ENCODE measurements around the gene GLTP. TPM values are rescaled to one million over a fixed set of nuclear protein-coding genes. Genes with fewer than 3 reads are reported as not detected.

The GLTP gene
- total RNA-seq, 2 donors from 2014 or later: 42.4 to 48.9 TPM

DNA sequence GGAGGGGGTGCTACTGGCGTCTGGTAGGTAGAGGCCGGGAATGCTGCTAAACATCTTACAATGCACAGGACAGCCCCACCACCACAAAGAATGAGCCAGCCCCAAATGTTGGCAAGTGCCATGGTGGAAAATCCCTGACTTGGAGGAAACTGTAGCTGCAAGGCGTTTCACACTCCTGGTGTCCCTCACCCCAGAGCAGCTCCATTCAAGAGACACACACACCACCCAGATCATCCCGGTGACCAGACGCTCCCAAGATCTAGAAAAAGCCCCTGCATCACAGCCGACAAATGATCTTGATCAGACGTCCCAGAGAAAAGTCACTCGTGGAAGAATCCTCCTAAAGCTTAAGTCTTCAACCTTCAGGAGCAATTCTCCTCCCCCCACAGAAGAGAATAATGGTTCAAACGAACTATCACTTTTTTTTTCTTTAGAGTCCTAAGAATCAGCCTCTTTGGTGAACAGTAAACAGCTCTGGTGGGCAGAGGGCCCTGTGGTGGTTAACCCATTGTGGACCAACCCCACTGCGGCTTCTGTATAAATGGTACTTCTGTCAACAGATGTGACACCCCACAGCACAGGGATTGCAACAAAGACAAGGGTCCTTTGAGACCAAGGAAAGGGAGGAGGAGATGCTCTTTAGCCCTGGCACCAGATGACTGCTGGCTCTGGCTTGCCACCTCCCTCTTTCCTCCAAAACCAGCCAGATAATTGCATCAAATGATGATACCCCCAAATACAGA is 2.7 kb downstream of the GLTP start:
- no peak overlapping the region for H3K27ac ChIP-seq
- TF ChIP-seq, protein P1, sequence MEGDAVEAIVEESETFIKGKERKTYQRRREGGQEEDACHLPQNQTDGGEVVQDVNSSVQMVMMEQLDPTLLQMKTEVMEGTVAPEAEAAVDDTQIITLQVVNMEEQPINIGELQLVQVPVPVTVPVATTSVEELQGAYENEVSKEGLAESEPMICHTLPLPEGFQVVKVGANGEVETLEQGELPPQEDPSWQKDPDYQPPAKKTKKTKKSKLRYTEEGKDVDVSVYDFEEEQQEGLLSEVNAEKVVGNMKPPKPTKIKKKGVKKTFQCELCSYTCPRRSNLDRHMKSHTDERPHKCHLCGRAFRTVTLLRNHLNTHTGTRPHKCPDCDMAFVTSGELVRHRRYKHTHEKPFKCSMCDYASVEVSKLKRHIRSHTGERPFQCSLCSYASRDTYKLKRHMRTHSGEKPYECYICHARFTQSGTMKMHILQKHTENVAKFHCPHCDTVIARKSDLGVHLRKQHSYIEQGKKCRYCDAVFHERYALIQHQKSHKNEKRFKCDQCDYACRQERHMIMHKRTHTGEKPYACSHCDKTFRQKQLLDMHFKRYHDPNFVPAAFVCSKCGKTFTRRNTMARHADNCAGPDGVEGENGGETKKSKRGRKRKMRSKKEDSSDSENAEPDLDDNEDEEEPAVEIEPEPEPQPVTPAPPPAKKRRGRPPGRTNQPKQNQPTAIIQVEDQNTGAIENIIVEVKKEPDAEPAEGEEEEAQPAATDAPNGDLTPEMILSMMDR (IDR thresholded peaks at IDR 0.05): no peak

DNA sequence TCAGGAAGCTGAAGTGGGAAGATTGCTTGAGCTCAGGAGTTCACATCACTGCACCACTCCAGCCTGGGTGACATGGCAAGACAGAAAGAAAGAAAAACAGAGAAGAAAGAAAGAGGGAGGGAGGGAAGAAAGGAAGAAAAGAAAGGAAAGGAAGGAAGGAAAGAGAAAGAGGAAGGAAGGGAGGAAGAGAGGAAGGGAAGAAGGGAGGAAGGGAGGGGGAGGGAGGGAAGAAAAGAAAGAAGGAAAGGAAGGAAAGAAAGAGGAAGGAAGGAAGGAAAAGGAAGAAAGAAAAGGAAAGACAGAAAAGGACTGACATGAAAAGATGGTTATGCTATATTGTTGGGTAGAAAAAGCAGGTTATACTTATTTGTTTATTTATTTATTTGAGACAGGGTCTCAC is 3.9 kb downstream of the GLTP start:
- H3K27ac ChIP-seq: no peak overlapping the region

More for the DNA sequence above, 2.7 kb downstream of the GLTP start:
- no peaks in the 10 kb centered on the region for H3K9me3 ChIP-seq
- no peak for ATAC-seq (ENCODE audit: insufficient number of reproducible peaks, low FRiP score, low read depth)
- H3K4me1 ChIP-seq (ENCODE audit: control insufficient read depth in 1 of 2, low read depth in 2 of 2): peaks cover 9 to 41% of the 10 kb centered on the region in 2 donors
- H3K4me3 ChIP-seq: no peak overlapping the region
- no peak for DNase-seq (ENCODE audit: low spot score)
- H3K36me3 ChIP-seq: no peaks in the 10 kb centered on the region
- H3K27me3 ChIP-seq (replicated peaks; ENCODE audit: insufficient read depth): no peaks in the 10 kb centered on the region

DNA sequence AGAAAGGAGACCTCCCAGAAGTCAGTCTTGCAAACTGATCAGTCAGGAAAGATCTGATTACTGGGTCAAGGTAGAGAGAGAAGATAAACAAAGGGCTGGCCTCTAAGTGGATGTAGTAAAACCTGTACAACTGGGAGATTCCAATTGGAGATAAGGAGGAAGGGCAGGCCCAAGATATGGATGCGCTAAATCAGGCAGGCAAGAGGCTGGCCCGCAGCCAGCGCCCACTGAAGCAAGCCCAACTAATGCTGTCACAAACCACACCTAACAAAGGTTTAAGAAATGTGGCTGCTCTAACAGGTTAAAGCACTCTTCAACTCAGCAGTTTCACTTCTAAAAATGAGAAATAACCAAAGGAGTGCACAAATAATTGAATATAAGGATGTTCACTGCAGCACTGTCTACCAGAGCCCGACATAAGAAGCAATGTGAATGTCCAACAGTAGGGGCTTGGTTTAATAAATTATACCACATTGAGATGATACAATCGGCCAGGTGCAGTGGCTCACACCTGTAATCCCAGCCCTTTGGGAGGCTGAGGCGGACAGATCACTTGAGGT is 4.7 kb downstream of the GLTP start:
- TF ChIP-seq, protein P1 (IDR thresholded peaks at IDR 0.05): no peak

More for the DNA sequence above, 3.9 kb downstream of the GLTP start:
- TF ChIP-seq, protein P1 (IDR thresholded peaks at IDR 0.05): no peak
- ATAC-seq (ENCODE audit: insufficient number of reproducible peaks, low FRiP score, low read depth) (no peak), DNase-seq (ENCODE audit: low spot score) (no peak)
- Histone ChIP-seq H3K27me3 (replicated peaks; ENCODE audit: insufficient read depth) (no peaks in the 10 kb centered on the region), H3K4me3 (no peak overlapping the region), H3K9me3 (no peaks in the 10 kb centered on the region), H3K36me3 (no peaks in the 10 kb centered on the region), H3K4me1 (ENCODE audit: control insufficient read depth in 1 of 2, low read depth in 2 of 2) (peaks cover 9 to 41% of the 10 kb centered on the region in 2 donors)

DNA sequence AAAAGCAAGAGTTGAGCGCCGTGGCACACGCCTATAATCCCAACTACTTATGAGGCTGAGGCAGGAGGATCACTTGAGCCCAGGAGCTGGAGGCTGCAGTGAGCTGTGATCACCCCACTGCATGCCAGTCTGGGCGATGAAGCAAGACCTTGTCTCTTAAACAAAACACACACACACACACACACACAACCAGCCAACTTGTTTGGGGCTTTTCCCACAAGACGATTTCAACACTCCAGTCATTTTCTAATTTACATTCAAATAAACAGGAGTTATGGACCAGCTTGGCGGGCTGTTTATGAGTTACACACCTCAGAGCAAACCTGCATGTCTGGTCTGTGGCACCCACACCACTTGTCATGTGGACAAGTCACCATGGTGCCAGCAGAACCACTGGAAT is 6.7 kb downstream of the GLTP start:
- no peak for ATAC-seq (ENCODE audit: insufficient number of reproducible peaks, low FRiP score, low read depth)
- TF ChIP-seq, protein P1 (IDR thresholded peaks at IDR 0.05): no peak

More for the DNA sequence above, 4.7 kb downstream of the GLTP start:
- Histone ChIP-seq H3K9me3 (no peaks in the 10 kb centered on the region), H3K27ac (no peak overlapping the region), H3K4me1 (ENCODE audit: control insufficient read depth in 1 of 2, low read depth in 2 of 2) (peaks cover 6 to 38% of the 10 kb centered on the region in 2 donors), H3K27me3 (replicated peaks; ENCODE audit: insufficient read depth) (no peaks in the 10 kb centered on the region), H3K36me3 (no peaks in the 10 kb centered on the region), H3K4me3 (no peak overlapping the region)
- DNase-seq (ENCODE audit: low spot score) (no peak), ATAC-seq (ENCODE audit: insufficient number of reproducible peaks, low FRiP score, low read depth) (no peak)

DNA sequence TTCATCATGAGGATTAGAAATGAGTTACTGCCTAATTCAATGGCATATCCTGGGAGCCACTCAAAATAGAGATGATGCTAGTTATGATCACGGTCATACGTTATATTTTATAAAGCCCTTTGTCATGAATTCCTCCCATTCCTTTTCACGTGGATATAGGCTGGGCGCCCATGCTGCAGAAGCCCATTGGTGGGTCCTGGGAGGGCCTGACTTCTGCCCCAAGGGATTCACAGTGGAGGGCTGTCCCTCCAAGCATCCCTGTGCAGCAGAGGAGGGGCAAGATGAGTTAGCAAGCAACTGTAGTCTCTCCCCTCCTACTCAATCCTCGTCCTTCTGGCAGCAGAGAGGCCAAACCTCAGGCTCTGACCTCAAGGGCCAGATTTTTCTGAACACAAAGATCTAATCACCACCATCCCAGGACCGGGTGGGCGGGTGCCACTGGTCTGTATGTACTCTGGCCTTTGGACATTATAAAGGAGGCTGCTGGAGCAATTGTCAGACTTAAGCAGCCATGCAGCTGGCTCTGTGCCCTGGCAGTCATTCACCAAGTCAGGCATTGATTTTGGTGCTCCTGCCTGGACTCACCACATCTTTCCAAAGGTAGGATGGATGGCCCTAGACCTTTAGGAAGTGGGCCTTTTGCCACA is 8.6 kb downstream of the GLTP start:
- Histone ChIP-seq H3K4me3 (no peak overlapping the region), H3K27me3 (replicated peaks; ENCODE audit: insufficient read depth) (no peaks in the 10 kb centered on the region), H3K36me3 (no peaks in the 10 kb centered on the region), H3K27ac (no peak overlapping the region), H3K9me3 (no peaks in the 10 kb centered on the region), H3K4me1 (ENCODE audit: control insufficient read depth in 1 of 2, low read depth in 2 of 2) (peaks cover 0 to 17% of the 10 kb centered on the region in 2 donors)
- no peak for DNase-seq (ENCODE audit: low spot score)
- ATAC-seq (ENCODE audit: insufficient number of reproducible peaks, low FRiP score, low read depth): no peak
- TF ChIP-seq, protein P1 (IDR thresholded peaks at IDR 0.05): no peak

More for the DNA sequence above, 6.7 kb downstream of the GLTP start:
- DNase-seq (ENCODE audit: low spot score): no peak
- no peak overlapping the region for H3K4me3 ChIP-seq
- H3K27ac ChIP-seq: no peak overlapping the region
- H3K4me1 ChIP-seq (ENCODE audit: control insufficient read depth in 1 of 2, low read depth in 2 of 2): peaks cover 0 to 34% of the 10 kb centered on the region in 2 donors
- H3K36me3 ChIP-seq: no peaks in the 10 kb centered on the region
- no peaks in the 10 kb centered on the region for H3K27me3 ChIP-seq (replicated peaks; ENCODE audit: insufficient read depth)
- H3K9me3 ChIP-seq: no peaks in the 10 kb centered on the region

Data from thoracic aorta (tissue), 2 donors.